ENCODE results near the gene CEP164.

DNA sequence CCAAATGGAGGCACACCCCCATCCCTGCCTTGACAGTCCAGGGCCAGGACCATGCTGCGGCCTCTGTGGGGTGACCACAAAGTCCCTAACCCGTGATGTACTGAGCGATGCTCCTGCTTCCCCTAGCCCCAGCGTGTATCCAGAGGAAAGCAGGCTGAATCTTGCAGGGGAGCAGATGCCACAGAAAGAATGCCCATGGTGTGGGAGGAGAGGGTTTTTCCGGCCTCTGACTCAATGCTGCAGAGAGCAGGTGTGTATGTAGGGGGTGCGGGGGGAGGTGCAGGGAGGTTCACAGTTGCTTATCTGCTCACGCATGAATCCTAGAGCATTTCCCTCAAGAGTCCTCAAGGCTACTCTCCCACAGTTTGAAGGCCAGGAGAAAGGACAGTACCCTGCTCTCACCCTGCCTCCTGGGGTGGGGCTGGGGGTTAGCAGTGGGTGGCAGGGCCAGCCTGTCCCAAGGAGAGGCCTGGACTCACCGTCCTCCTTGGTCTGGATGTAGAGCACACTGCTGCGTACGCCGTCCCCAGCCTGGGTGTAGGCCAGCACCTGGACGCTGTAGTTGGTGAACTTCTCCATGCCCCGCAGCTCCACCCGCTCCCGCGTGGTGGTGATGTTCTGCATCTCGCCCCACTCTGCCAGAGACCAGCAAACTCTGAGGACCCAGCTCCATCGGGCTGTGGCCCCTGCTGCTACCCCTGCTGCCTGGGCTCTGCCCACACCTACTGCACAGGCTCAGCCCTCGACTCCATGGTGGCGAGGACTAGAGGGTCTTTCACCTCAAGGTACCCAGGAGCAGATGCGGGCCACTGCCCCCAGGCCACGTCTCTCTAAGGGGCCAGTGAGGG lies 130.8 kb downstream of the CEP164 start:
- TF ChIP-seq, protein P1, sequence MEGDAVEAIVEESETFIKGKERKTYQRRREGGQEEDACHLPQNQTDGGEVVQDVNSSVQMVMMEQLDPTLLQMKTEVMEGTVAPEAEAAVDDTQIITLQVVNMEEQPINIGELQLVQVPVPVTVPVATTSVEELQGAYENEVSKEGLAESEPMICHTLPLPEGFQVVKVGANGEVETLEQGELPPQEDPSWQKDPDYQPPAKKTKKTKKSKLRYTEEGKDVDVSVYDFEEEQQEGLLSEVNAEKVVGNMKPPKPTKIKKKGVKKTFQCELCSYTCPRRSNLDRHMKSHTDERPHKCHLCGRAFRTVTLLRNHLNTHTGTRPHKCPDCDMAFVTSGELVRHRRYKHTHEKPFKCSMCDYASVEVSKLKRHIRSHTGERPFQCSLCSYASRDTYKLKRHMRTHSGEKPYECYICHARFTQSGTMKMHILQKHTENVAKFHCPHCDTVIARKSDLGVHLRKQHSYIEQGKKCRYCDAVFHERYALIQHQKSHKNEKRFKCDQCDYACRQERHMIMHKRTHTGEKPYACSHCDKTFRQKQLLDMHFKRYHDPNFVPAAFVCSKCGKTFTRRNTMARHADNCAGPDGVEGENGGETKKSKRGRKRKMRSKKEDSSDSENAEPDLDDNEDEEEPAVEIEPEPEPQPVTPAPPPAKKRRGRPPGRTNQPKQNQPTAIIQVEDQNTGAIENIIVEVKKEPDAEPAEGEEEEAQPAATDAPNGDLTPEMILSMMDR (conservative IDR thresholded peaks at IDR 0.05; ENCODE audit: low read depth, low read length): no peak
- no peak for TF ChIP-seq BHLHE40 (IDR thresholded peaks at IDR 0.05; ENCODE audit: low read depth, low read length)
- TF ChIP-seq RCOR1 (IDR thresholded peaks at IDR 0.05; ENCODE audit: insufficient replicate concordance, low read length): no peak
- no peak for TF ChIP-seq RAD21 (IDR thresholded peaks at IDR 0.05; ENCODE audit: low read length)

Measured in IMR-90 (cell line).